GM23248 (cell line): ENCODE data around the gene FGF2. TPM values are rescaled to one million over a fixed set of nuclear protein-coding genes. Genes with fewer than 3 reads are reported as not detected.
"Not testable (repeated sequence)": the region's sequence is repeated elsewhere in the genome, so short reads cannot be mapped to it uniquely, and the experiment has no call there.

ENCODE experiments used
- DNase-seq: peaks from one replicate; pipeline ENCODE4 v3.0.0-alpha.2; 2015
- H2AFZ ChIP-seq: fragments of 200-600 bp; sonication (generic); 2 replicates; pipeline ENCODE4 v1.6.1; 2016; ENCODE audit warnings: antibody characterized with exemption
- H3F3A ChIP-seq: fragments of 200-600 bp; sonication (generic); 2 replicates; pipeline ENCODE4 v1.6.1; 2016; ENCODE audit warnings: mild to moderate bottlenecking, antibody characterized with exemption, mixed run types; ENCODE audit not compliant: insufficient read depth
- H3K27ac ChIP-seq: fragments of 200-600 bp; sonication (generic); 2 replicates; pipeline ENCODE4 v1.5.1; 2016; ENCODE audit warnings: mild to moderate bottlenecking
- H3K27me3 ChIP-seq: fragments of 200-600 bp; sonication (generic); replicated peaks from 2 replicates; pipeline ENCODE4 v1.6.1; 2016; ENCODE audit warnings: mild to moderate bottlenecking; ENCODE audit not compliant: insufficient read depth
- H3K36me3 ChIP-seq: fragments of 200-600 bp; sonication (generic); 2 replicates; pipeline ENCODE4 v1.6.1; 2016; ENCODE audit warnings: low read depth, mild to moderate bottlenecking
- H3K4me1 ChIP-seq: fragments of 200-600 bp; sonication (generic); 2 replicates; pipeline ENCODE4 v1.6.1; 2016; ENCODE audit warnings: mild to moderate bottlenecking; ENCODE audit not compliant: insufficient read depth
- H3K4me2 ChIP-seq: fragments of 200-600 bp; sonication (generic); one replicate; pipeline ENCODE4 v1.6.1; 2016; ENCODE audit warnings: mild to moderate bottlenecking; ENCODE audit not compliant: unreplicated experiment
- H3K4me3 ChIP-seq: fragments of 200-600 bp; sonication (generic); 2 replicates; pipeline ENCODE4 v1.5.1; 2016; ENCODE audit warnings: mild to moderate bottlenecking
- H3K79me2 ChIP-seq: fragments of 200-600 bp; sonication (generic); 2 replicates; pipeline ENCODE4 v1.6.1; 2016; ENCODE audit warnings: mild to moderate bottlenecking; ENCODE audit not compliant: insufficient read depth
- H3K9ac ChIP-seq: fragments of 200-600 bp; sonication (generic); 2 replicates; pipeline ENCODE4 v1.6.1; 2016; ENCODE audit warnings: mild to moderate bottlenecking
- H3K9me2 ChIP-seq: fragments of 200-600 bp; sonication (generic); 2 replicates; pipeline ENCODE4 v1.6.1; 2016; ENCODE audit warnings: mixed run types, mild to moderate bottlenecking, moderate library complexity; ENCODE audit not compliant: insufficient read depth
- H3K9me3 ChIP-seq: fragments of 200-600 bp; sonication (generic); one replicate; pipeline ENCODE4 v1.6.1; 2017; ENCODE audit warnings: low read depth
- H4K20me1 ChIP-seq: fragments of 200-600 bp; sonication (generic); 2 replicates; pipeline ENCODE4 v1.6.0; 2016; ENCODE audit not compliant: insufficient read depth
- EZH2 ChIP-seq: fragments of 200-600 bp; sonication (generic); IDR thresholded peaks from 2 replicates; pipeline ENCODE4 v1.6.1; 2018; ENCODE audit warnings: antibody characterized with exemption, mild to moderate bottlenecking; ENCODE audit not compliant: insufficient read depth, poor library complexity, severe bottlenecking
- EZH2phosphoT487 ChIP-seq: fragments of 200-600 bp; sonication (generic); IDR thresholded peaks from 2 replicates; pipeline ENCODE4 v1.6.1; 2018; ENCODE audit warnings: antibody characterized with exemption, moderate library complexity, mild to moderate bottlenecking, low read depth; ENCODE audit not compliant: insufficient read depth
- WGBS, 2 experiments: methylation state at CpG; one replicate each; pipeline ENCODE4 v1.1.6; 2015 to 2017; ENCODE audit warnings: low lambda C conversion rate in 2 of 2, low coverage in 1 of 2; ENCODE audit errors: missing lambda C conversion rate in 2 of 2; 5-methylcytosine and 5-hydroxymethylcytosine counted together
- in situ Hi-C: fragments of 300-500 bp; cut with MboI; formaldehyde crosslinking; loops from 2 replicates; pipeline ENCODE4 v1.15.0; 2020
- polyA plus RNA-seq: library from polyadenylated mRNA; unstranded; fragments of >200 nt; fragmentation: Nextera tagmentation; extraction: Ambion mirVana; gene quantifications from 2 replicates; pipeline ENCODE4 v1.2.1, GENCODE V29; 2016
- total RNA-seq: library from RNA; depleted of rRNA; stranded (reverse); fragments of >200 nt; shearing (Covaris generic); gene quantifications from 2 replicates; pipeline ENCODE4 v1.2.3, GENCODE V29; 2014

The FGF2 gene
- total and polyA plus RNA-seq, 2 experiments from 2014 or later = 36.9 to 306 TPM

GRCh38 chr4:122863639-122864038 lies 37.0 kb downstream of the FGF2 start:
- no peak for DNase-seq
- in situ Hi-C loops = no loop called here
- TF ChIP-seq EZH2 (no peak), EZH2phosphoT487 (no peak)
- Histone ChIP-seq H3K4me3 (no peak overlapping the region; the same call in 1 of the 2 replicates), H3K9me2 (no peaks in the 10 kb centered on the region), H3K9ac (0 out of 2 replicates have a peak overlapping the region, but pooled peaks have one; percentile 3), H3K79me2 (peaks cover 100% of the 10 kb centered on the region), H3K36me3 (peaks cover 38% of the 10 kb centered on the region), H2AFZ (no peak overlapping the region), H4K20me1 (peaks cover 59% of the 10 kb centered on the region), H3K9me3 (no peaks in the 10 kb centered on the region), H3K4me1 (peaks cover 69% of the 10 kb centered on the region), H3F3A (peaks cover 95% of the 10 kb centered on the region), H3K4me2 (peak overlapping the region; percentile 39), H3K27me3 (no peaks in the 10 kb centered on the region), H3K27ac (peak overlapping the region; percentile 34)
- WGBS, 2 experiments = 8 to 12% methylated on average over 1 of the region's 1 CpG

- 79 to 83% methylated on average over 4 of the region's 4 CpGs for WGBS, 2 experiments
- Histone ChIP-seq H3K27me3 (no peaks in the 10 kb centered on the region), H4K20me1 (peaks cover 68% of the 10 kb centered on the region), H3K9ac (no peak overlapping the region), H3K27ac (peak overlapping the region; percentile 34; the same call in 1 of the 2 replicates), H3K9me2 (no peaks in the 10 kb centered on the region), H3K4me2 (no peak overlapping the region), H3F3A (peaks cover 96% of the 10 kb centered on the region), H3K9me3 (no peaks in the 10 kb centered on the region), H3K4me1 (peaks cover 63% of the 10 kb centered on the region), H2AFZ (no peak overlapping the region), H3K36me3 (peaks cover 38% of the 10 kb centered on the region), H3K79me2 (peaks cover 100% of the 10 kb centered on the region), H3K4me3 (no peak overlapping the region)
- in situ Hi-C loops = no loop called here
- DNase-seq = no peak
- TF ChIP-seq EZH2 = no peak
- TF ChIP-seq EZH2phosphoT487 = no peak
Observed at GRCh38 chr4:122865425-122865824, 38.8 kb downstream of the FGF2 start.

GRCh38 chr4:122868235-122868634 lies 41.6 kb downstream of the FGF2 start:
- Histone ChIP-seq H4K20me1 (peaks cover 52% of the 10 kb centered on the region), H3K36me3 (peaks cover 27% of the 10 kb centered on the region), H3F3A (peaks cover 94% of the 10 kb centered on the region), H3K4me1 (peaks cover 53% of the 10 kb centered on the region), H3K79me2 (peaks cover 100% of the 10 kb centered on the region)
- H3K27me3 ChIP-seq, H3K4me3 ChIP-seq, H3K9ac ChIP-seq, DNase-seq, H3K9me3 ChIP-seq, H3K27ac ChIP-seq, H2AFZ ChIP-seq, in situ Hi-C loops, H3K4me2 ChIP-seq, H3K9me2 ChIP-seq: not testable (repeated sequence)
- WGBS, 2 experiments = 95 to 100% methylated on average over 3 of the region's 3 CpGs

- Histone ChIP-seq H3K4me3 (peak overlapping the region; percentile 52; the same call in 1 of the 2 replicates), H3K9ac (no peak overlapping the region), H3K27me3 (no peaks in the 10 kb centered on the region), H3K4me1 (peaks cover 74% of the 10 kb centered on the region), H4K20me1 (peaks cover 22% of the 10 kb centered on the region; the same call in 1 of the 2 replicates), H3K27ac (peak overlapping the region; percentile 69), H3K79me2 (peaks cover 100% of the 10 kb centered on the region), H3F3A (peaks cover 92% of the 10 kb centered on the region), H2AFZ (no peak overlapping the region), H3K9me3 (no peaks in the 10 kb centered on the region), H3K9me2 (no peaks in the 10 kb centered on the region), H3K36me3 (peaks cover 27% of the 10 kb centered on the region), H3K4me2 (peak overlapping the region; percentile 74)
- in situ Hi-C loops = no loop called here
- TF ChIP-seq EZH2 = no peak
- no peak for TF ChIP-seq EZH2phosphoT487
- WGBS, 2 experiments = 57 to 59% methylated on average over 1 of the region's 1 CpG
- no peak for DNase-seq
Observed at GRCh38 chr4:122873146-122873545, 46.5 kb downstream of the FGF2 start.
